Large intestine (tissue), 3 donors: Measurements from ENCODE around the gene L3MBTL3. TPM values are rescaled to one million over a fixed set of nuclear protein-coding genes. Genes with fewer than 3 reads are reported as not detected.
"Not testable (repeated sequence)": the region's sequence is repeated elsewhere in the genome, so short reads cannot be mapped to it uniquely, and the experiment has no call there.

ENCODE experiments used
- DNase-seq, 2 donors: peaks; one replicate each; pipeline versions ENCODE4 v3.0.0 to v3.0.0-alpha.2; 2013
- H3K27ac ChIP-seq: one replicate; pipeline ENCODE4 v1.5.1; 2013; ENCODE audit warnings: low read length
- H3K27me3 ChIP-seq: 2 replicates; pipeline ENCODE4 v1.6.1; 2013; ENCODE audit warnings: low read length; ENCODE audit not compliant: control insufficient read depth, insufficient read depth
- H3K36me3 ChIP-seq: 2 replicates; pipeline ENCODE4 v1.6.1; 2013; ENCODE audit warnings: low read length; ENCODE audit not compliant: control insufficient read depth, insufficient read depth
- H3K4me1 ChIP-seq: one replicate; pipeline ENCODE4 v1.6.1; 2013; ENCODE audit warnings: low read length; ENCODE audit not compliant: control insufficient read depth, insufficient read depth
- H3K4me3 ChIP-seq: one replicate; pipeline ENCODE4 v1.5.1; 2013; ENCODE audit warnings: low read length
- H3K9me3 ChIP-seq: one replicate; pipeline ENCODE4 v1.6.1; 2013; ENCODE audit warnings: mild to moderate bottlenecking, low read depth, low read length, moderate library complexity; ENCODE audit not compliant: control insufficient read depth
- WGBS: methylation state at CpG from one replicate; pipeline ENCODE4 v1.1.5; 2013; ENCODE audit warnings: low lambda C conversion rate; ENCODE audit not compliant: insufficient coverage; 5-methylcytosine and 5-hydroxymethylcytosine counted together
- polyA plus RNA-seq: library from polyadenylated mRNA; unstranded; fragments of 120-200 nt; gene quantifications from one replicate; pipeline ENCODE4 v1.2.1, GENCODE V29; 2013

The L3MBTL3 gene
- polyA plus RNA-seq, 1 donor, result 9.1 TPM

- no peak for DNase-seq
- WGBS, result 90% methylated on average over 2 of the region's 6 CpGs
- Histone ChIP-seq H3K27ac (no peak overlapping the region), H3K9me3 (no peaks in the 10 kb centered on the region), H3K4me3 (no peak overlapping the region), H3K27me3 (no peaks in the 10 kb centered on the region), H3K36me3 (no peaks in the 10 kb centered on the region), H3K4me1 (no peaks in the 10 kb centered on the region)
Observed at GRCh38 chr6:130152908-130153510, 134.6 kb downstream of the L3MBTL3 start.

GRCh38 chr6:130156908-130157307 is 138.5 kb downstream of the L3MBTL3 start:
- H3K27me3 ChIP-seq, result no peaks in the 10 kb centered on the region
- DNase-seq, result no peak
- H3K4me1 ChIP-seq, result no peaks in the 10 kb centered on the region
- no peak overlapping the region for H3K27ac ChIP-seq
- no peaks in the 10 kb centered on the region for H3K9me3 ChIP-seq
- no peaks in the 10 kb centered on the region for H3K36me3 ChIP-seq
- H3K4me3 ChIP-seq, result no peak overlapping the region
- WGBS, result 96% methylated on average over 3 of the region's 5 CpGs

- Histone ChIP-seq H3K9me3 (no peaks in the 10 kb centered on the region), H3K4me1 (no peaks in the 10 kb centered on the region), H3K36me3 (no peaks in the 10 kb centered on the region), H3K27me3 (no peaks in the 10 kb centered on the region), H3K4me3 (no peak overlapping the region), H3K27ac (no peak overlapping the region)
- 100% methylated on average over 1 of the region's 2 CpGs for WGBS
- no peak for DNase-seq
Observed at GRCh38 chr6:130158056-130158455, 139.7 kb downstream of the L3MBTL3 start.

GRCh38 chr6:130158548-130158947 is 140.2 kb downstream of the L3MBTL3 start:
- H3K4me1 ChIP-seq, result no peaks in the 10 kb centered on the region
- no peak for DNase-seq
- no peaks in the 10 kb centered on the region for H3K9me3 ChIP-seq
- WGBS, result no CpG with 5 or more reads among the region's 4 CpGs
- H3K4me3 ChIP-seq, result no peak overlapping the region
- H3K36me3 ChIP-seq, result no peaks in the 10 kb centered on the region
- H3K27me3 ChIP-seq, result no peaks in the 10 kb centered on the region
- no peak overlapping the region for H3K27ac ChIP-seq

- Histone ChIP-seq H3K9me3 (no peaks in the 10 kb centered on the region), H3K36me3 (no peaks in the 10 kb centered on the region), H3K4me3 (no peak overlapping the region), H3K4me1 (no peaks in the 10 kb centered on the region), H3K27ac (no peak overlapping the region), H3K27me3 (no peaks in the 10 kb centered on the region)
- DNase-seq, result no peak
- WGBS, result 100% methylated on average over 1 of the region's 3 CpGs
Observed at GRCh38 chr6:130159956-130160355, 141.6 kb downstream of the L3MBTL3 start.

GRCh38 chr6:130161683-130162404 is 143.5 kb downstream of the L3MBTL3 start:
- Histone ChIP-seq H3K4me3 (no peak overlapping the region), H3K4me1 (no peaks in the 10 kb centered on the region), H3K27me3 (no peaks in the 10 kb centered on the region), H3K9me3 (no peaks in the 10 kb centered on the region), H3K36me3 (no peaks in the 10 kb centered on the region), H3K27ac (no peak overlapping the region)
- WGBS, result 77% methylated on average over 3 of the region's 6 CpGs
- DNase-seq, result peak; percentile 13 to 27

GRCh38 chr6:130162421-130162820 is 144.0 kb downstream of the L3MBTL3 start:
- 100% methylated on average over 1 of the region's 2 CpGs for WGBS
- DNase-seq, result no peak
- Histone ChIP-seq H3K4me3 (no peak overlapping the region), H3K27me3 (no peaks in the 10 kb centered on the region), H3K36me3 (no peaks in the 10 kb centered on the region), H3K27ac (no peak overlapping the region), H3K9me3 (no peaks in the 10 kb centered on the region), H3K4me1 (no peaks in the 10 kb centered on the region)

- DNase-seq, result no peak
- no peak overlapping the region for H3K4me3 ChIP-seq
Observed at GRCh38 chr6:130163266-130163665, 144.9 kb downstream of the L3MBTL3 start.

GRCh38 chr6:130164251-130164650 is 145.9 kb downstream of the L3MBTL3 start:
- no peak for DNase-seq
- no peaks in the 10 kb centered on the region for H3K27me3 ChIP-seq
- no peaks in the 10 kb centered on the region for H3K4me1 ChIP-seq
- H3K27ac ChIP-seq, result no peak overlapping the region
- H3K36me3 ChIP-seq, result no peaks in the 10 kb centered on the region
- no peaks in the 10 kb centered on the region for H3K9me3 ChIP-seq
- no CpG with 5 or more reads among the region's 4 CpGs for WGBS
- H3K4me3 ChIP-seq, result no peak overlapping the region

More at GRCh38 chr6:130163266-130163665, 144.9 kb downstream of the L3MBTL3 start:
- H3K27ac ChIP-seq, result no peak overlapping the region
- no peaks in the 10 kb centered on the region for H3K9me3 ChIP-seq
- no peaks in the 10 kb centered on the region for H3K36me3 ChIP-seq
- WGBS, result no CpG with 5 or more reads among the region's 2 CpGs
- no peaks in the 10 kb centered on the region for H3K27me3 ChIP-seq
- no peaks in the 10 kb centered on the region for H3K4me1 ChIP-seq

- Histone ChIP-seq H3K27ac (no peak overlapping the region), H3K4me1 (no peaks in the 10 kb centered on the region), H3K27me3 (no peaks in the 10 kb centered on the region), H3K36me3 (no peaks in the 10 kb centered on the region), H3K4me3 (no peak overlapping the region), H3K9me3 (no peaks in the 10 kb centered on the region)
- 60% methylated on average over 1 of the region's 5 CpGs for WGBS
- DNase-seq, result no peak
Observed at GRCh38 chr6:130167655-130168054, 149.3 kb downstream of the L3MBTL3 start.

- H3K4me3 ChIP-seq, H3K36me3 ChIP-seq, H3K9me3 ChIP-seq, H3K27me3 ChIP-seq, H3K4me1 ChIP-seq, DNase-seq, H3K27ac ChIP-seq: not testable (repeated sequence)
- 100% methylated on average over 1 of the region's 4 CpGs for WGBS
Observed at GRCh38 chr6:130170160-130170559, 151.8 kb downstream of the L3MBTL3 start.
